SU-DHL-6 (cell line): Measurements from ENCODE around the gene MAB21L1.

ENCODE experiments used
- EZH2phosphoT487 ChIP-seq: fragments of 200-600 bp; sonication (generic), shearing (Covaris generic); conservative IDR thresholded peaks from 2 replicates; pipeline ENCODE4 v1.6.1; 2018; ENCODE audit warnings: mild to moderate bottlenecking, antibody characterized with exemption, low read length, moderate library complexity, mixed read lengths
- TF ChIP-seq, protein P1 (sequence below): fragments of 200-600 bp; sonication (generic); IDR thresholded peaks from one replicate; pipeline ENCODE4 v1.5.1; 2017; ENCODE audit warnings: antibody characterized with exemption, mild to moderate bottlenecking, low read length, moderate library complexity; ENCODE audit not compliant: insufficient read depth, poor library complexity, severe bottlenecking

DNA sequence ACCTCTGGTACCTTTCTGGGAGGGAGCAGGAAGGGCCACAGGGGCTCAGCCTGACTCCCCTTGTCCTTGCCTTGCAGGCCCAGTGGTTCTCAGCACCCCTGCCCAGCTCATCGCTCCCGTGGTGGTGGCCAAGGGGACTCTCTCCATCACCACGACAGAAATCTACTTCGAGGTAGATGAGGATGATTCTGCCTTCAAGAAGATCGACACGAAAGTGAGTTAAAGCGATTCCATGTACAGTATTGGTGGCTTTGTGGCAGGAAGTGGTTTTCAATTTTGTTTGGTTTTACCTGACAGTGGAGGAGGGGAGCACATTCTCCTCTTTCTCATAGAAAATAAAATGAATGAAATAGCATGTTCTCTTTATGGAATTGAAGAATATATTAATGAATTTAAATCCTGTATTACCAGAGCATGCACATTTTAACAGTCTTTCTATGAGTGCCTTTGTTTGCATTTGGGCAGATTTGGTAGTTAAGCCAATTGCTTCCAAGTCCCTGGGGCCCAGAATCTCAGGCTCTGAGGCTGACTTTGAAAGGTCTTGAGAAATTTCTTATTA, 4.1 kb downstream of the MAB21L1 start:
- TF ChIP-seq, protein P1, sequence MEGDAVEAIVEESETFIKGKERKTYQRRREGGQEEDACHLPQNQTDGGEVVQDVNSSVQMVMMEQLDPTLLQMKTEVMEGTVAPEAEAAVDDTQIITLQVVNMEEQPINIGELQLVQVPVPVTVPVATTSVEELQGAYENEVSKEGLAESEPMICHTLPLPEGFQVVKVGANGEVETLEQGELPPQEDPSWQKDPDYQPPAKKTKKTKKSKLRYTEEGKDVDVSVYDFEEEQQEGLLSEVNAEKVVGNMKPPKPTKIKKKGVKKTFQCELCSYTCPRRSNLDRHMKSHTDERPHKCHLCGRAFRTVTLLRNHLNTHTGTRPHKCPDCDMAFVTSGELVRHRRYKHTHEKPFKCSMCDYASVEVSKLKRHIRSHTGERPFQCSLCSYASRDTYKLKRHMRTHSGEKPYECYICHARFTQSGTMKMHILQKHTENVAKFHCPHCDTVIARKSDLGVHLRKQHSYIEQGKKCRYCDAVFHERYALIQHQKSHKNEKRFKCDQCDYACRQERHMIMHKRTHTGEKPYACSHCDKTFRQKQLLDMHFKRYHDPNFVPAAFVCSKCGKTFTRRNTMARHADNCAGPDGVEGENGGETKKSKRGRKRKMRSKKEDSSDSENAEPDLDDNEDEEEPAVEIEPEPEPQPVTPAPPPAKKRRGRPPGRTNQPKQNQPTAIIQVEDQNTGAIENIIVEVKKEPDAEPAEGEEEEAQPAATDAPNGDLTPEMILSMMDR: no peak
- no peak for TF ChIP-seq EZH2phosphoT487
